Coronary artery (tissue), 2 donors: Measurements from ENCODE around the gene ZNF688.

ENCODE experiments used
- DNase-seq: peaks from one replicate; pipeline ENCODE4 v3.0.0-alpha.2; 2017; ENCODE audit warnings: low spot score
- H3K27ac ChIP-seq, 2 donors: fragments of 200-600 bp; sonication (generic); one replicate each; pipeline ENCODE4 v1.5.1; 2016 to 2019
- H3K4me3 ChIP-seq: fragments of 200-600 bp; sonication (generic); 2 replicates; pipeline ENCODE4 v1.5.1; 2016; ENCODE audit warnings: mild to moderate bottlenecking, moderate library complexity
- TF ChIP-seq, protein P1 (sequence below): fragments of 200-600 bp; sonication (generic); IDR thresholded peaks from one replicate; pipeline ENCODE4 v1.5.1; 2019; ENCODE audit warnings: antibody characterized with exemption

ZNF688 gene

DNA sequence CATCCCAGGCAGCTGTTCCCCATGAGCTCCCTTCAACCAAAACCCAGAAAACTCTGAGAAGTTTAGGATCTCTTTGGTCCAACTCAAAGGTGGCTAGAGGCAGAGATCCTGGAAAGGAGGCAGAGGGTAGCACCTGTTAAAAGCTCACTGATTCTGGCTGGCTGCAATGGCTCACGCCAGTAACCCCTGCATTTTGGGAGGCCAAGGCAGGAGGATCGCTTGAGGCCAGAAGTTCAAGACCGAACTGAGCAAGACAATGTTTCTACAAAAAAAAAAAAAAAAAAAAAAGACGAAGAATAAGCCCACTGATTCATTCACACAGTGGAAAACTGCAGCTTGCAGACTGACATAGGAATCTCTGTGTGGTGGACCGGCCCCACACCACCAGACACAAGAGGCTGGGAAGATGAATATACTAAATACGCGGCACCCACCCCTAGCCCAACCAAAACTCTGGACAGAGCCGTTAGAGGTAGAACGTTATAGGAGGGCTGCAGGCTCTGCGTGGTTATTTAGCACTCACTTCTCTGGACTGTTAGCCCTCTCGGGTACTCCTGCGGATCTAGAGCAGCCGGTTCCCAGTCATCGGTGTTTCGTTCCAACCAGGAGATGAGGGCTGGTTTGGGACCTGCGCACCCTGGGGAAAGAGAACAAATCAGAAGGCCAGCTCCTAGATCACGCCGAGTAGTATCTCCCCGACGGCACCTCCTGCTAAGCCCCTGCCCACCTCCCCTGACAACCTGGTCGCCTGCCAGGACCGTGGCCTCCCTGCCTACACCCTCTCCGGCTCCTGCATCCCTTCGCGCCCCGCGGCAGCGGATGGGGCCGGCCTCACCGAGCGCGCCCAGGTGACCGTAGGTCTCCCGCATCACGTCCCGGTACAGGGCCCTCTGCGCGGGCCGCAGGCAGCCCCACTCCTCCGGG is 37.8 kb upstream of the ZNF688 start:
- Histone ChIP-seq H3K4me3 (peak overlapping the region; percentile 88), H3K27ac (peak overlapping the region; percentile 89 to 92)
- DNase-seq = peak; percentile 76
- TF ChIP-seq, protein P1, sequence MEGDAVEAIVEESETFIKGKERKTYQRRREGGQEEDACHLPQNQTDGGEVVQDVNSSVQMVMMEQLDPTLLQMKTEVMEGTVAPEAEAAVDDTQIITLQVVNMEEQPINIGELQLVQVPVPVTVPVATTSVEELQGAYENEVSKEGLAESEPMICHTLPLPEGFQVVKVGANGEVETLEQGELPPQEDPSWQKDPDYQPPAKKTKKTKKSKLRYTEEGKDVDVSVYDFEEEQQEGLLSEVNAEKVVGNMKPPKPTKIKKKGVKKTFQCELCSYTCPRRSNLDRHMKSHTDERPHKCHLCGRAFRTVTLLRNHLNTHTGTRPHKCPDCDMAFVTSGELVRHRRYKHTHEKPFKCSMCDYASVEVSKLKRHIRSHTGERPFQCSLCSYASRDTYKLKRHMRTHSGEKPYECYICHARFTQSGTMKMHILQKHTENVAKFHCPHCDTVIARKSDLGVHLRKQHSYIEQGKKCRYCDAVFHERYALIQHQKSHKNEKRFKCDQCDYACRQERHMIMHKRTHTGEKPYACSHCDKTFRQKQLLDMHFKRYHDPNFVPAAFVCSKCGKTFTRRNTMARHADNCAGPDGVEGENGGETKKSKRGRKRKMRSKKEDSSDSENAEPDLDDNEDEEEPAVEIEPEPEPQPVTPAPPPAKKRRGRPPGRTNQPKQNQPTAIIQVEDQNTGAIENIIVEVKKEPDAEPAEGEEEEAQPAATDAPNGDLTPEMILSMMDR = no peak

DNA sequence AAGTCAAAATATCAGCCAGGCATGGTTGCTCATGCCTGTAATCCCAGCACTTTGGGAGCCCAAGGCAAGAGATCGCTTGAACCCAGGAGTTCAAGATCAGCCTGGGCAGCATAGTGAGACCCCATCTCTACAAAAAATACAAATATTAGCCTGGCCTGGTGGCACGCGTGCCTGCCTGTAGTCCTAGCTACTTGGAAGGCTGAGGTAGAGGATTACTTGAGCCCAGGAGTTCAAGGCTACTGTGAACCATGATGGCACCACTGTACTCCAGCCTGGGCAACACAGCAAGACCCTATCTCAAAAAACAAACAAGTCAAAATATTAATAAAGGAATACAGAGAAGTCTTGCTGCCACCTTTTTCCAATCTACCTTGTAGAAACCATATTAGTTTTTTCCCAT is 34.5 kb upstream of the ZNF688 start:
- Histone ChIP-seq H3K27ac (no peak overlapping the region), H3K4me3 (no peak overlapping the region)
- DNase-seq = no peak
- TF ChIP-seq, protein P1 = no peak

DNA sequence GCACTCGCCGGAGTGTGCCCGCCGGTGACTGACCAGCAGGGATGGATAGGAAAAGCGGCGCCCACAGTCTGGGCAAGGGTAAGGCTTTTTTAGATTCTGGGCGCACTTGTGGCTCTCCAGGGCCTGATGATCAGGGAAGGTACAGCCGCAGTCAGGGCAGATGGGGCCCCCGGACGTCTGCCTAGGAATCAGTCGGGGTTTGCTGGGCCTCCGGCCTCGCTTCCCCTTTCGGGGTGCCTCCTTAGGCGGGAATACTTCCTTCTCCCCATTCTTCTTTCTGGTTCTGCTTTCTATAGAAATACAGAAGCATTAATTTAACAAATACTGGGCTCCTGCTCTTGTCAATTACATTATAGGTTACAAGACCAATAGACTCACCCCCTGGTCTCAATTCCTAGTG is 33.6 kb upstream of the ZNF688 start:
- DNase-seq = no peak
- no peak overlapping the region for H3K27ac ChIP-seq
- TF ChIP-seq, protein P1 = no peak
- H3K4me3 ChIP-seq = no peak overlapping the region

DNA sequence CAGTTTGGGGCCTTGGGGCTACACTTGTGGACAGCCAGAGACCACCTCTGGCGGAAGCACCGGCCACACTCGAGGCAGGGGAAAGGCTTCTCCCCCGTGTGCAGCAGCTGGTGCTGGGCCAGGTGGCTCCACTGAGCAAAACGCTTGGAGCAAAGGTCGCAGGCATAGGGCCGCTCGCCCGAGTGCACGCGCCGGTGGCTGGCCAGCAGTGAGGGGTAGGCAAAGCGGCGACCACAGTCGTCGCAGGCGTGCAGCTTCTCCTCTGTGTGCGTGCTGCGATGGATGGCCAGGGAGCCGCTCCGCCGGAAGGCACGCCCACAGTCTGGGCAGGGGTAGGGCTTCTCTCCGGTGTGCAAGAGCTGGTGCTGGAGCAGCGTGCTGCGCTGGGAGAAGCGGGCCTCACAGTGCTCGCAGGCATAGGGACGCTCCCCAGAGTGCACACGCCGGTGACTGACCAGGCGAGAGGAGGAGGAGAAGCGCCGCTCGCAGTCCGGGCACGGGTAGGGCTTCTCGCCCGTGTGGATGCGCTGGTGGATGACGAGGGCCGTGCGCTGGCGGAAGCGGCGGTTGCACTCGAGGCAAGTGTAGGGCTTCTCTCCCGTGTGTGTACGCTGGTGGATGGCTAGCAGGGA is 32.9 kb upstream of the ZNF688 start:
- TF ChIP-seq, protein P1 = no peak
- Histone ChIP-seq H3K4me3 (no peak overlapping the region), H3K27ac (no peak overlapping the region)
- no peak for DNase-seq

DNA sequence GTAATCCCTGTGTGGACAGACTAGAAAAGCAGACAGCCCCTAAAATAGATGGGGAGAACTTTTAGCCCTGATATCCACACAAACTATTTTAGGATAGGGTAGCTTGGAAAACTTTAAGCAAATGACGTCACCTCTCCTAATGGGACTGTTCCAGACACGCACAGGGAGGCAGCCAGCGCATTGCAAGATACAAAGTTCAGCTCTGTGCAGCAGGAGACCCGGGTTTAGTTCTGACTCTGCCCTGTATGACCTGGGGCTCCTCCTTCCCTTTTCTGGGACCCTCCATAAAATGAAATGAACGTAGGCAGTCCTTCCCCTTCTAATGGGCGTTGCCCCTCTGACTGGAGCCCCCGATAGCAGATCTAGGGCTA is 32.4 kb upstream of the ZNF688 start:
- Histone ChIP-seq H3K4me3 (no peak overlapping the region), H3K27ac (no peak overlapping the region)
- no peak for DNase-seq
- TF ChIP-seq, protein P1 = no peak

DNA sequence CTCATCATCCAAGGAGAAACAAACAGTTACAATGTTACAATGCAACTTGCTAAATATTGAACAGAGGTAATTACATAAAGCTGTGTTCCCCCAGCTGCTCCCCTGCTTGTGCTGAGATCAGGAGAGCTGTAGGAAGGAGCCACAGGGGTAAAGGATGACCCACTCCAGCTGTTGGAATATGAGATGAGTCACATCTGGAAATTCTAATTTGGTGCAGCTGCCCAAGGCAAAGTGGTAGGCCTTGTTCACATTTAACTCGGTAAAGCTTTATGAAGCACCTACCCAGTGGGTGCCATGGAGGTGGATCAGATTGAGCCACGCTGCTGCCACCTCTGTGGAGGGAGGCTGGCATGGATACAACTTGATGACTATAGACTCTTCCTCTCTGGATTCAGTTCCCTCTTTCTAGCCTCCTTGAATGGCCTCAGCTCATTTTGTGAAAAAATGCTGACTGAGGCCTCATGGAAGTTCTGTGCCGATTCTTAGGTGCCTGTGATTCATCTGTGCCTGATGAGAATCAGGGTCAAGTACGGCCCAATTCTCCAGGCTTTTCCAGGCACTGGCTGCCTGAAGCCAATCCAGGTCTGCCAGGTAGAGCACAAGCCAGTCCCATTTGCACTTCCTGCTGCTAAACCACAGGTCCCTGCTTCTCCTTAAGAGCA is 31.2 kb upstream of the ZNF688 start:
- DNase-seq = no peak
- TF ChIP-seq, protein P1 = no peak
- peak overlapping the region in 1 of 2 donors; percentile 6 for H3K27ac ChIP-seq
- H3K4me3 ChIP-seq = no peak overlapping the region
